H9 (cell line): ENCODE results near the gene CLEC2D. TPM values are rescaled to one million over a fixed set of nuclear protein-coding genes. Genes with fewer than 3 reads are reported as not detected.

Experiments used
- DNase-seq: peaks from one replicate; pipeline ENCODE4 v3.0.0-alpha.2; 2017
- H2AFZ ChIP-seq: one replicate; pipeline ENCODE4 v1.6.1; 2013; ENCODE audit warnings: mild to moderate bottlenecking, low read length, control low read depth, moderate library complexity
- H2AK5ac ChIP-seq: 2 replicates; pipeline ENCODE4 v1.6.1; 2013; ENCODE audit warnings: low read length, control low read depth, mixed read lengths; ENCODE audit not compliant: insufficient read length
- H2BK120ac ChIP-seq: one replicate; pipeline ENCODE4 v1.6.1; 2013; ENCODE audit warnings: low read depth, mild to moderate bottlenecking, low read length, control low read depth, inconsistent platforms; ENCODE audit not compliant: poor library complexity, severe bottlenecking
- H2BK12ac ChIP-seq: 2 replicates; pipeline ENCODE4 v1.6.1; 2013; ENCODE audit warnings: low read length, control low read depth, mixed read lengths, low read depth; ENCODE audit not compliant: insufficient read length
- H2BK15ac ChIP-seq: 2 replicates; pipeline ENCODE4 v1.6.1; 2013; ENCODE audit warnings: low read depth, low read length, control low read depth
- H2BK20ac ChIP-seq: one replicate; pipeline ENCODE4 v1.6.1; 2013; ENCODE audit warnings: low read depth, mild to moderate bottlenecking, low read length, control low read depth, inconsistent platforms; ENCODE audit not compliant: poor library complexity, severe bottlenecking
- H2BK5ac ChIP-seq: 2 replicates; pipeline ENCODE4 v1.6.1; 2013; ENCODE audit warnings: low read length, control low read depth, mixed read lengths; ENCODE audit not compliant: insufficient read length
- H3K14ac ChIP-seq: 2 replicates; pipeline ENCODE4 v1.6.1; 2013; ENCODE audit warnings: low read length, control low read depth; ENCODE audit not compliant: insufficient read depth
- H3K18ac ChIP-seq: 2 replicates; pipeline ENCODE4 v1.6.1; 2013; ENCODE audit warnings: low read depth, mild to moderate bottlenecking, mixed read lengths, low read length, control low read depth; ENCODE audit not compliant: insufficient read length
- H3K23ac ChIP-seq: 2 replicates; pipeline ENCODE4 v1.6.1; 2013; ENCODE audit warnings: low read length, control low read depth, mixed read lengths, low read depth; ENCODE audit not compliant: insufficient read length
- H3K23me2 ChIP-seq: 2 replicates; pipeline ENCODE4 v1.6.1; 2013; ENCODE audit warnings: low read depth, mild to moderate bottlenecking, mixed read lengths, low read length, control low read depth; ENCODE audit not compliant: insufficient read length, poor library complexity, severe bottlenecking
- H3K27ac ChIP-seq: 2 replicates; pipeline ENCODE4 v1.5.1; 2013; ENCODE audit warnings: low read length, control low read depth, mixed read lengths, low read depth; ENCODE audit not compliant: insufficient read length
- H3K27me3 ChIP-seq: 2 replicates; pipeline ENCODE4 v1.6.1; 2013; ENCODE audit warnings: low read length, control low read depth, inconsistent platforms; ENCODE audit not compliant: insufficient read depth
- H3K4ac ChIP-seq: 2 replicates; pipeline ENCODE4 v1.6.1; 2013; ENCODE audit warnings: low read depth, mild to moderate bottlenecking, control low read depth, inconsistent platforms, low read length, moderate library complexity
- H3K4me1 ChIP-seq: 2 replicates; pipeline ENCODE4 v1.6.1; 2013; ENCODE audit warnings: low read length, control low read depth, inconsistent platforms; ENCODE audit not compliant: insufficient read depth
- H3K4me2 ChIP-seq: 2 replicates; pipeline ENCODE4 v1.6.1; 2013; ENCODE audit warnings: low read length, control low read depth, mixed read lengths; ENCODE audit not compliant: insufficient read length, insufficient read depth
- H3K56ac ChIP-seq: 2 replicates; pipeline ENCODE4 v1.6.1; 2013; ENCODE audit warnings: low read depth, mild to moderate bottlenecking, mixed read lengths, low read length, control low read depth; ENCODE audit not compliant: insufficient read length
- H3K79me1 ChIP-seq: 2 replicates; pipeline ENCODE4 v1.6.1; 2013; ENCODE audit warnings: low read depth, mild to moderate bottlenecking, moderate library complexity, low read length, control low read depth, inconsistent platforms; ENCODE audit not compliant: insufficient read depth, poor library complexity, severe bottlenecking
- H3K79me2 ChIP-seq: 2 replicates; pipeline ENCODE4 v1.6.1; 2013; ENCODE audit warnings: low read length, control low read depth, inconsistent platforms; ENCODE audit not compliant: insufficient read depth
- H3K9ac ChIP-seq: 2 replicates; pipeline ENCODE4 v1.6.1; 2013; ENCODE audit warnings: low read length, control low read depth, mixed read lengths; ENCODE audit not compliant: insufficient read length; ENCODE audit errors: extremely low read depth
- H3K9me3 ChIP-seq: one replicate; pipeline ENCODE4 v1.6.1; 2013; ENCODE audit warnings: low read depth, low read length, inconsistent platforms; ENCODE audit not compliant: control insufficient read depth
- H3T11ph ChIP-seq: one replicate; pipeline ENCODE4 v1.6.1; 2013; ENCODE audit warnings: mild to moderate bottlenecking, low read length, control low read depth, inconsistent platforms
- H4K20me1 ChIP-seq: one replicate; pipeline ENCODE4 v1.6.1; 2013; ENCODE audit not compliant: control insufficient read depth, insufficient read length, insufficient read depth
- H4K5ac ChIP-seq: 2 replicates; pipeline ENCODE4 v1.6.1; 2013; ENCODE audit warnings: low read depth, mild to moderate bottlenecking, mixed read lengths, low read length, control low read depth; ENCODE audit not compliant: insufficient read length
- H4K8ac ChIP-seq: replicated peaks from 2 replicates; pipeline ENCODE4 v1.6.1; 2013; ENCODE audit warnings: low read length, control low read depth, mixed read lengths, low read depth; ENCODE audit not compliant: insufficient read length
- H4K91ac ChIP-seq: 2 replicates; pipeline ENCODE4 v1.6.1; 2013; ENCODE audit warnings: low read depth, mild to moderate bottlenecking, moderate library complexity, mixed read lengths, low read length, control low read depth; ENCODE audit not compliant: insufficient read length
- H3K27ac Mint-ChIP-seq, 3 experiments: 2 replicates in 2 of 3; 3 replicates in 1 of 3; pipeline ENCODE4 v1.8.0; 2020 to 2021; ENCODE audit warnings: mixed read lengths in 3 of 3, mild to moderate bottlenecking in 1 of 3, moderate library complexity in 1 of 3
- H3K27me3 Mint-ChIP-seq: 2 replicates; pipeline ENCODE4 v1.8.0; 2021; ENCODE audit warnings: low read depth, mild to moderate bottlenecking, moderate library complexity, mixed read lengths
- H3K36me3 Mint-ChIP-seq, 3 experiments: 2 replicates in 2 of 3; 3 replicates in 1 of 3; pipeline ENCODE4 v1.8.0; 2020 to 2021; ENCODE audit warnings: low read depth in 3 of 3, mixed read lengths in 3 of 3; ENCODE audit not compliant: insufficient read depth in 1 of 3
- H3K4me1 Mint-ChIP-seq, 2 experiments: 2 replicates each; pipeline ENCODE4 v1.8.0; 2020; ENCODE audit warnings: mixed read lengths in 2 of 2
- H3K4me3 Mint-ChIP-seq, 2 experiments: 2 replicates in 1 of 2; 3 replicates in 1 of 2; pipeline ENCODE4 v1.8.0; 2020 to 2021; ENCODE audit warnings: mild to moderate bottlenecking in 2 of 2, mixed read lengths in 2 of 2, moderate library complexity in 1 of 2
- H3K9me3 Mint-ChIP-seq, 2 experiments: 2 replicates in 1 of 2; 3 replicates in 1 of 2; pipeline ENCODE4 v1.8.0; 2020; ENCODE audit warnings: mild to moderate bottlenecking in 2 of 2, mixed read lengths in 2 of 2, moderate library complexity in 1 of 2
- WGBS: extraction: QIAGEN DNeasy Blood & Tissue Kit; methylation state at CpG from one replicate; pipeline ENCODE4 v1.1.7; 2013; ENCODE audit warnings: missing lambda C conversion rate, low lambda C conversion rate, mixed read lengths; ENCODE audit not compliant: insufficient read length; ENCODE audit errors: extremely low coverage; 5-methylcytosine and 5-hydroxymethylcytosine counted together
- total RNA-seq: library from RNA; stranded (reverse); gene quantifications from 2 replicates; pipeline ENCODE4 v1.2.1, GENCODE V29; 2021
- TF ChIP-seq, protein P1 (sequence below): fragments of 200-600 bp; sonication (generic); conservative IDR thresholded peaks from 3 replicates; pipeline ENCODE4 v1.8.0; 2021; ENCODE audit warnings: antibody characterized with exemption, mild to moderate bottlenecking

Gene CLEC2D
- total RNA-seq, 1 experiment from 2014 or later, result 2.1 TPM

DNA sequence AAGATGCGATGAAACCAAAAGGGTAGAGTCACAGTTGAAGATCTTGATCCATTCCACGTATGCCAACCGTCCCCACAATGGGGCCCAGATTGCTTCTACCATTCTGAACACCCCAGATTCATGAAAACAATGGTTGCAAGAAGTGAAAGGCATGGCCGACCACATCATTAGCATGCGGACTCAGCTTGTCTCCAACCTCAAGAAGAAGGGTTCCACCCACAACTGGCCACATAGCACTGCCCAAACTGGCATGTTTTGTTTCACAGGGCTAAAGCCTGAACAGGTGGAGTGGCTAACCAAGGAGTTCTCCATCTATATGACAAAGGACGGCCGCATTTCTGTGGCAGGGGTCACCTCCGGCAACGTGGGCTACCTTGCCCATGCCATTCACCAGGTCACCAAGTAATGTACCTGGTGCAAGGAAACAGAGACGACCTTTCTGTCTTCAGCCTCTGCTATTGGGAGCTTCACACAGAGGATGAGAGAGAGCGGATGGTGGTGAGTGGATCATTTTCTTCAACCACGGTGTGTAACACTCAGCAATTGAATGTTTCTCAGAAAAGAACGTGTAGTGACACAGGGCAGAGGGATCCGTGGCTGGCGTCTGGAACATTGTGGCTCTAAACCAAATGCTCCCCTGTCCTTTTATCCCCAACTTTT lies 26.8 kb upstream of the CLEC2D start:
- Histone ChIP-seq H3K4me2 (no peak overlapping the region), H3K79me2 (no peaks in the 10 kb centered on the region), H4K20me1 (no peaks in the 10 kb centered on the region), H3K14ac (no peak overlapping the region), H4K91ac (no peak overlapping the region), H3K27me3 (no peaks in the 10 kb centered on the region), H2BK15ac (no peak overlapping the region), H3K23ac (no peak overlapping the region), H3K9ac (no peak overlapping the region), H2BK120ac (no peak overlapping the region), H2BK5ac (no peak overlapping the region), H3K79me1 (no peaks in the 10 kb centered on the region), H3T11ph (no peak overlapping the region), H3K27ac (no peak overlapping the region), H3K4ac (no peak overlapping the region), H2AFZ (no peak overlapping the region), H3K56ac (no peak overlapping the region), H4K8ac (no peak overlapping the region), H2AK5ac (no peak overlapping the region), H3K9me3 (no peaks in the 10 kb centered on the region), H3K4me1 (no peaks in the 10 kb centered on the region), H2BK20ac (no peak overlapping the region), H4K5ac (no peak overlapping the region), H3K18ac (no peak overlapping the region), H2BK12ac (no peak overlapping the region), H3K23me2 (peaks cover 6% of the 10 kb centered on the region)
- no peak overlapping the region for H3K4me3 Mint-ChIP-seq
- H3K9me3 Mint-ChIP-seq, result peaks cover 0 to 15% of the 10 kb centered on the region in 2 experiments; a peak in 3 of 5 replicates
- peaks cover 8 to 17% (median 16%) of the 10 kb centered on the region in 3 experiments for H3K36me3 Mint-ChIP-seq
- no peaks in the 10 kb centered on the region; the same call in none of the 2 replicates for H3K27me3 Mint-ChIP-seq
- H3K27ac Mint-ChIP-seq, result no peak overlapping the region
- DNase-seq, result no peak
- TF ChIP-seq, protein P1, sequence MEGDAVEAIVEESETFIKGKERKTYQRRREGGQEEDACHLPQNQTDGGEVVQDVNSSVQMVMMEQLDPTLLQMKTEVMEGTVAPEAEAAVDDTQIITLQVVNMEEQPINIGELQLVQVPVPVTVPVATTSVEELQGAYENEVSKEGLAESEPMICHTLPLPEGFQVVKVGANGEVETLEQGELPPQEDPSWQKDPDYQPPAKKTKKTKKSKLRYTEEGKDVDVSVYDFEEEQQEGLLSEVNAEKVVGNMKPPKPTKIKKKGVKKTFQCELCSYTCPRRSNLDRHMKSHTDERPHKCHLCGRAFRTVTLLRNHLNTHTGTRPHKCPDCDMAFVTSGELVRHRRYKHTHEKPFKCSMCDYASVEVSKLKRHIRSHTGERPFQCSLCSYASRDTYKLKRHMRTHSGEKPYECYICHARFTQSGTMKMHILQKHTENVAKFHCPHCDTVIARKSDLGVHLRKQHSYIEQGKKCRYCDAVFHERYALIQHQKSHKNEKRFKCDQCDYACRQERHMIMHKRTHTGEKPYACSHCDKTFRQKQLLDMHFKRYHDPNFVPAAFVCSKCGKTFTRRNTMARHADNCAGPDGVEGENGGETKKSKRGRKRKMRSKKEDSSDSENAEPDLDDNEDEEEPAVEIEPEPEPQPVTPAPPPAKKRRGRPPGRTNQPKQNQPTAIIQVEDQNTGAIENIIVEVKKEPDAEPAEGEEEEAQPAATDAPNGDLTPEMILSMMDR, result no peak
- peaks cover 9 to 10% of the 10 kb centered on the region in 2 experiments for H3K4me1 Mint-ChIP-seq
- WGBS, result no CpG with 5 or more reads among the region's 15 CpGs
